Sigmoid colon (tissue), 7 donors: Measurements from ENCODE around the gene MEIS1. TPM values are rescaled to one million over a fixed set of nuclear protein-coding genes. Genes with fewer than 3 reads are reported as not detected.
A peak's percentile ranks its signal among the peaks of the same experiment; 100 is the strongest.

Experiments used
- DNase-seq: peaks from one replicate; pipeline ENCODE4 v3.0.0-alpha.2; 2019
- H3K27ac ChIP-seq, 4 donors: fragments of 200-600 bp; sonication (generic); one replicate each; pipeline ENCODE4 v1.5.1; 2016 to 2019; ENCODE audit warnings: mild to moderate bottlenecking in 1 of 4
- H3K27me3 ChIP-seq, 3 donors: fragments of 200-600 bp; sonication (generic); one replicate each; pipeline ENCODE4 v1.5.1; 2019; ENCODE audit warnings: mild to moderate bottlenecking in 1 of 3
- H3K36me3 ChIP-seq, 4 donors: fragments of 200-600 bp; sonication (generic); one replicate each; pipeline ENCODE4 v1.5.1; 2016 to 2019
- H3K4me1 ChIP-seq, 4 donors: fragments of 200-600 bp; sonication (generic); one replicate each; pipeline ENCODE4 v1.5.1; 2017 to 2019
- H3K4me3 ChIP-seq, 4 donors: fragments of 200-600 bp; sonication (generic); one replicate each; pipeline ENCODE4 v1.5.1; 2017 to 2019; ENCODE audit warnings: mild to moderate bottlenecking in 2 of 4, moderate library complexity in 1 of 4
- H3K9me3 ChIP-seq, 4 donors: fragments of 200-600 bp in 3 of 4; sonication (generic) in 3 of 4; one replicate each; pipeline versions ENCODE4 v1.5.1 to v1.6.1; 2013 to 2019
- CTCF ChIP-seq, 4 experiments: fragments of 450-650 bp in 3 of 4; fragments of 200-600 bp in 1 of 4; IDR thresholded peaks; one replicate each; pipeline ENCODE4 v1.5.1; 2016 to 2019; ENCODE audit warnings: antibody characterized with exemption in 4 of 4, mild to moderate bottlenecking in 3 of 4, moderate library complexity in 2 of 4
- EP300 ChIP-seq, 4 donors: sonication (generic); formaldehyde crosslinking; IDR thresholded peaks; one replicate each; pipeline ENCODE4 v1.6.1; 2017; ENCODE audit warnings: antibody characterized with exemption in 4 of 4
- POLR2A ChIP-seq, 2 donors: fragments of 450-650 bp; IDR thresholded peaks; one replicate each; pipeline ENCODE4 v1.6.1; 2016; ENCODE audit warnings: antibody characterized with exemption in 2 of 2, mild to moderate bottlenecking in 2 of 2, moderate library complexity in 2 of 2
- POLR2AphosphoS5 ChIP-seq, 4 donors: sonication (generic); formaldehyde crosslinking; IDR thresholded peaks; one replicate each; pipeline ENCODE4 v1.6.1; 2017; ENCODE audit warnings: antibody characterized with exemption in 4 of 4
- WGBS, 2 donors: extraction: QIAGEN DNeasy Blood & Tissue Kit; methylation state at CpG; one replicate each; pipeline ENCODE4 v1.1.7; 2013; 5-methylcytosine and 5-hydroxymethylcytosine counted together
- intact Hi-C: fragments of 100-400 bp; cut with DNase I; formaldehyde crosslinking; loops from one replicate; pipeline ENCODE4 v1.15.1; 2023
- polyA plus RNA-seq, 3 donors: library from polyadenylated mRNA; stranded (reverse); fragments of 200-250 nt; gene quantifications; one replicate each; pipeline ENCODE4 v1.2.3, GENCODE V29; 2013
- total RNA-seq, 4 donors: library from RNA; depleted of rRNA; stranded (reverse); fragments of >200 nt; gene quantifications; one replicate each; pipeline ENCODE4 v1.1.0, GENCODE V29; 2016
- donor health status: healthy with polysubstance abuse.
- donor health status: Bipolar disorder and iron deficiency.
- donor health status: healthy.

Gene MEIS1
- total and polyA plus RNA-seq, 7 donors: 2.8 to 144 (median 108) TPM

- WGBS, 2 donors: 67 to 71% methylated on average over 2 of the region's 2 CpGs
- Histone ChIP-seq H3K4me1 (peaks cover 0 to 100% (median 96%) of the 10 kb centered on the region in 4 donors), H3K9me3 (no peaks in the 10 kb centered on the region), H3K36me3 (peaks cover 0 to 43% (median 5%) of the 10 kb centered on the region in 4 donors), H3K27me3 (no peaks in the 10 kb centered on the region), H3K4me3 (no peak overlapping the region), H3K27ac (peak overlapping the region in 3 of 4 donors; percentile 33 to 99 (median 68))
- intact Hi-C loops: no loop called here
- no peak for DNase-seq
- TF ChIP-seq EP300 (IDR thresholded peaks at IDR 0.05): no peak
- no peak for TF ChIP-seq POLR2A (IDR thresholded peaks at IDR 0.05)
These were observed 31.5 kb downstream of the MEIS1 start for GRCh38 chr2:66466433-66466832.

GRCh38 chr2:66467718-66468117 lies 32.8 kb downstream of the MEIS1 start:
- Histone ChIP-seq H3K9me3 (no peaks in the 10 kb centered on the region), H3K27me3 (no peaks in the 10 kb centered on the region), H3K4me1 (peaks cover 0 to 100% (median 94%) of the 10 kb centered on the region in 4 donors), H3K36me3 (peaks cover 0 to 39% (median 8%) of the 10 kb centered on the region in 4 donors), H3K27ac (peak overlapping the region; percentile 19 to 99 (median 49)), H3K4me3 (no peak overlapping the region)
- TF ChIP-seq CTCF (IDR thresholded peaks at IDR 0.05) (no peak), EP300 (IDR thresholded peaks at IDR 0.05) (no peak)
- no peak for DNase-seq
- intact Hi-C loops: no loop called here

- TF ChIP-seq EP300 (IDR thresholded peaks at IDR 0.05): no peak
- TF ChIP-seq POLR2A (IDR thresholded peaks at IDR 0.05): no peak
- no peak for TF ChIP-seq POLR2AphosphoS5 (IDR thresholded peaks at IDR 0.05)
- TF ChIP-seq CTCF (IDR thresholded peaks at IDR 0.05): no peak
- H3K27me3 ChIP-seq: no peaks in the 10 kb centered on the region
- H3K27ac ChIP-seq: peak overlapping the region; percentile 22 to 99 (median 57)
- H3K9me3 ChIP-seq: no peaks in the 10 kb centered on the region
- H3K4me3 ChIP-seq: no peak overlapping the region
- H3K36me3 ChIP-seq: peaks cover 0 to 43% (median 12%) of the 10 kb centered on the region in 4 donors
- WGBS, 2 donors: 87 to 88% methylated on average over 11 of the region's 11 CpGs
- DNase-seq: no peak
- H3K4me1 ChIP-seq: peaks cover 0 to 97% (median 84%) of the 10 kb centered on the region in 4 donors
- intact Hi-C loops: no loop called here
These were observed 34.4 kb downstream of the MEIS1 start for GRCh38 chr2:66469214-66469902.

- intact Hi-C loops: no loop called here
- no peak for DNase-seq
- Histone ChIP-seq H3K27me3 (no peaks in the 10 kb centered on the region), H3K36me3 (peaks cover 0 to 47% (median 14%) of the 10 kb centered on the region in 4 donors), H3K27ac (peak overlapping the region in 3 of 4 donors; percentile 46 to 99 (median 68)), H3K9me3 (no peaks in the 10 kb centered on the region), H3K4me3 (no peak overlapping the region), H3K4me1 (peaks cover 0 to 94% (median 77%) of the 10 kb centered on the region in 4 donors)
- no peak for TF ChIP-seq CTCF (IDR thresholded peaks at IDR 0.05)
- TF ChIP-seq POLR2AphosphoS5 (IDR thresholded peaks at IDR 0.05): no peak
- no peak for TF ChIP-seq POLR2A (IDR thresholded peaks at IDR 0.05)
- no peak for TF ChIP-seq EP300 (IDR thresholded peaks at IDR 0.05)
- WGBS, 2 donors: 15 to 29% methylated on average over 2 of the region's 2 CpGs
These were observed 35.3 kb downstream of the MEIS1 start for GRCh38 chr2:66470199-66470598.

- peaks cover 0 to 94% (median 78%) of the 10 kb centered on the region in 4 donors for H3K4me1 ChIP-seq
- no peak overlapping the region for H3K4me3 ChIP-seq
- 89 to 92% methylated on average over 5 of the region's 5 CpGs for WGBS, 2 donors
- TF ChIP-seq EP300 (IDR thresholded peaks at IDR 0.05) (no peak), POLR2A (IDR thresholded peaks at IDR 0.05) (no peak), POLR2AphosphoS5 (IDR thresholded peaks at IDR 0.05) (no peak), CTCF (IDR thresholded peaks at IDR 0.05) (no peak)
- peak overlapping the region in 2 of 4 donors; percentile 9 to 46 for H3K27ac ChIP-seq
- H3K27me3 ChIP-seq: no peaks in the 10 kb centered on the region
- intact Hi-C loops: no loop called here
- DNase-seq: no peak
- H3K36me3 ChIP-seq: peaks cover 0 to 47% (median 18%) of the 10 kb centered on the region in 4 donors
- H3K9me3 ChIP-seq: no peaks in the 10 kb centered on the region
These were observed 37.4 kb downstream of the MEIS1 start for GRCh38 chr2:66472225-66472843.
